Adrenal gland (tissue), 12 donors: ENCODE results near the gene IL1RAPL1. TPM values are rescaled to one million over a fixed set of nuclear protein-coding genes. Genes with fewer than 3 reads are reported as not detected.

ENCODE experiments used
- DNase-seq, 7 donors: peaks; one replicate each; pipeline ENCODE4 v3.0.0-alpha.2; 2019 to 2020
- H3K27ac ChIP-seq, 5 donors: fragments of 200-600 bp; sonication (generic) in 4 of 5; 1 replicate in 3 of 5; 2 replicates in 2 of 5; pipeline versions ENCODE4 v1.5.1 to v1.8.0; 2016 to 2020; ENCODE audit warnings: mild to moderate bottlenecking in 1 of 5
- H3K27me3 ChIP-seq: fragments of 200-600 bp; 2 replicates; pipeline ENCODE4 v1.8.0; 2021
- H3K36me3 ChIP-seq, 2 donors: fragments of 200-600 bp; replicated peaks in 1 of 2; 1 replicate in 1 of 2; 2 replicates in 1 of 2; pipeline versions ENCODE4 v1.5.1 to v1.8.0; 2018 to 2022
- H3K4me1 ChIP-seq, 2 donors: fragments of 200-600 bp; replicated peaks in 1 of 2; 1 replicate in 1 of 2; 2 replicates in 1 of 2; pipeline versions ENCODE4 v1.5.1 to v1.8.0; 2018 to 2021
- H3K4me3 ChIP-seq, 4 donors: fragments of 200-600 bp; sonication (generic) in 3 of 4; one replicate each; pipeline ENCODE4 v1.5.1; 2016 to 2018
- H3K9me3 ChIP-seq, 3 donors: fragments of 200-600 bp; sonication (generic) in 1 of 3; replicated peaks in 1 of 3; 1 replicate in 2 of 3; 2 replicates in 1 of 3; pipeline versions ENCODE4 v1.5.1 to v1.8.0; 2016 to 2021
- CTCF ChIP-seq, 6 experiments: fragments of 450-650 bp in 4 of 6; fragments of 200-600 bp in 2 of 6; sonication (generic) in 1 of 6; IDR thresholded peaks; 1 replicate in 5 of 6; 2 replicates in 1 of 6; pipeline versions ENCODE4 v1.5.1 to v1.8.0; 2016 to 2021; ENCODE audit warnings: antibody characterized with exemption in 6 of 6, mild to moderate bottlenecking in 2 of 6, moderate library complexity in 1 of 6
- POLR2A ChIP-seq, 2 donors: fragments of 450-650 bp; IDR thresholded peaks; one replicate each; pipeline ENCODE4 v1.6.1; 2017; ENCODE audit warnings: antibody characterized with exemption in 2 of 2, mild to moderate bottlenecking in 2 of 2, moderate library complexity in 1 of 2
- WGBS, 4 donors: extraction: QIAGEN DNeasy Blood & Tissue Kit in 2 of 4; methylation state at CpG; one replicate each; pipeline versions ENCODE4 v1.1.5 to v1.1.7; 2013 to 2017; 5-methylcytosine and 5-hydroxymethylcytosine counted together
- intact Hi-C, 2 donors: fragments of 100-400 bp; cut with DNase I; formaldehyde crosslinking; loops; one replicate each; pipeline versions ENCODE4 v1.14.1 to v1.15.0; 2022 to 2023
- polyA plus RNA-seq, 3 donors: library from polyadenylated mRNA; stranded (reverse); fragments of 200-250 nt in 2 of 3; fragments of 350-450 nt in 1 of 3; fragmentation: Illumina TruSeq in 1 of 3; extraction: RNeasy Lipid Tissue Mini Kit (QIAGEN cat#74804) in 1 of 3; gene quantifications; one replicate each; pipeline ENCODE4 v1.2.3, GENCODE V29; 2013 to 2014
- total RNA-seq, 9 donors: library from RNA; depleted of rRNA in 4 of 9; stranded (reverse); fragments of >200 nt in 4 of 9; fragments of 120-200 nt in 1 of 9; fragmentation: NEBNext Ultra II Directional in 1 of 9; extraction: Animal tissue kit (Norgen Biotek cat#: 25700) in 1 of 9; gene quantifications; one replicate each; pipeline versions ENCODE4 v1.1.0 to v1.2.4, GENCODE V29; 2013 to 2023
- donor health status: healthy with polysubstance abuse.
- donor health status: Bipolar disorder and iron deficiency.
- donor health status: DM: yes; HTN: yes; CAD: no.
- donor health status: DM: no; HTN: no; CAD: no.
- donor health status: DM: no; HTN: no; CAD: no.
- donor health status: DM: yes; HTN: yes; CAD: no.

The IL1RAPL1 gene
- total and polyA plus RNA-seq, 12 donors, result 1.1 TPM; not detected in 11

- TF ChIP-seq POLR2A (IDR thresholded peaks at IDR 0.05), result no peak
- no peaks in the 10 kb centered on the region for H3K9me3 ChIP-seq
- H3K27ac ChIP-seq, result no peak overlapping the region
- H3K4me3 ChIP-seq, result no peak overlapping the region
- WGBS, 4 donors, result 36 to 65% (median 50%) methylated on average over 1 of the region's 1 CpG
- no peaks in the 10 kb centered on the region for H3K4me1 ChIP-seq
- H3K27me3 ChIP-seq, result no peaks in the 10 kb centered on the region
- no peaks in the 10 kb centered on the region for H3K36me3 ChIP-seq
- no peak for DNase-seq
- intact Hi-C loops, result no loop called here
These were observed 301.2 kb downstream of the IL1RAPL1 start for GRCh38 chrX:28888416-28888815.

- Histone ChIP-seq H3K36me3 (no peaks in the 10 kb centered on the region), H3K4me1 (no peaks in the 10 kb centered on the region), H3K27me3 (no peaks in the 10 kb centered on the region), H3K27ac (no peak overlapping the region), H3K4me3 (no peak overlapping the region), H3K9me3 (no peaks in the 10 kb centered on the region)
- intact Hi-C loops, result no loop called here
- TF ChIP-seq CTCF (IDR thresholded peaks at IDR 0.05), result no peak
- no peak for TF ChIP-seq POLR2A (IDR thresholded peaks at IDR 0.05)
- no peak for DNase-seq
- WGBS, 4 donors, result 48 to 67% (median 55%) methylated on average over 8 of the region's 8 CpGs
These were observed 302.4 kb downstream of the IL1RAPL1 start for GRCh38 chrX:28889591-28890090.

GRCh38 chrX:28901637-28902036 is 314.4 kb downstream of the IL1RAPL1 start:
- no peak for TF ChIP-seq CTCF (IDR thresholded peaks at IDR 0.05)
- no peak for TF ChIP-seq POLR2A (IDR thresholded peaks at IDR 0.05)
- no peak for DNase-seq
- no peaks in the 10 kb centered on the region for H3K36me3 ChIP-seq
- H3K4me3 ChIP-seq, result no peak overlapping the region
- WGBS, 4 donors, result 53 to 77% (median 70%) methylated on average over 3 of the region's 3 CpGs
- H3K9me3 ChIP-seq, result no peaks in the 10 kb centered on the region
- intact Hi-C loops, result no loop called here
- peaks cover 7% of the 10 kb centered on the region for H3K27me3 ChIP-seq
- H3K27ac ChIP-seq, result no peak overlapping the region
- H3K4me1 ChIP-seq, result no peaks in the 10 kb centered on the region

- no peak overlapping the region for H3K4me3 ChIP-seq
- H3K27me3 ChIP-seq, result no peaks in the 10 kb centered on the region
- TF ChIP-seq CTCF (IDR thresholded peaks at IDR 0.05) (no peak), POLR2A (IDR thresholded peaks at IDR 0.05) (no peak)
- no peaks in the 10 kb centered on the region for H3K36me3 ChIP-seq
- no peaks in the 10 kb centered on the region for H3K9me3 ChIP-seq
- intact Hi-C loops, result no loop called here
- no peaks in the 10 kb centered on the region for H3K4me1 ChIP-seq
- no peak overlapping the region for H3K27ac ChIP-seq
- DNase-seq, result no peak
- WGBS, 4 donors, result 5 to 10% (median 7%) methylated on average over 2 of the region's 2 CpGs
These were observed 323.2 kb downstream of the IL1RAPL1 start for GRCh38 chrX:28910487-28910886.

- Histone ChIP-seq H3K4me1 (no peaks in the 10 kb centered on the region), H3K36me3 (no peaks in the 10 kb centered on the region), H3K4me3 (no peak overlapping the region), H3K27ac (no peak overlapping the region), H3K9me3 (no peaks in the 10 kb centered on the region), H3K27me3 (no peaks in the 10 kb centered on the region)
- no peak for TF ChIP-seq POLR2A (IDR thresholded peaks at IDR 0.05)
- no peak for TF ChIP-seq CTCF (IDR thresholded peaks at IDR 0.05)
- WGBS, 4 donors, result 51 to 60% (median 54%) methylated on average over 5 of the region's 5 CpGs
- intact Hi-C loops, result no loop called here
- no peak for DNase-seq
These were observed 333.1 kb downstream of the IL1RAPL1 start for GRCh38 chrX:28920153-28920943.
